ENCODE measurements around the gene PADI6. TPM values are rescaled to one million over a fixed set of nuclear protein-coding genes. Genes with fewer than 3 reads are reported as not detected.

Gene PADI6
- total and polyA plus RNA-seq, 2 donors (not counting 1 experiment from before 2014, with no cell fraction given), result 0.04 TPM; not detected in 1

- Histone ChIP-seq H2AFZ (ENCODE audit: insufficient read depth, low read depth, low read length, poor library complexity, severe bottlenecking) (no peak overlapping the region), H3K36me3 (replicated peaks in 1 of 2; ENCODE audit: control extremely low read depth in 1 of 2, control insufficient read depth in 1 of 2, extremely low read depth in 1 of 2, insufficient read depth in 2 of 2, low read length in 1 of 2) (no peaks in the 10 kb centered on the region), H3K4me1 (ENCODE audit: control insufficient read depth in 2 of 2, insufficient read depth in 2 of 2, low read length in 2 of 2) (peaks cover 0 to 5% of the 10 kb centered on the region in 2 donors), H3K9me3 (ENCODE audit: control extremely low read depth in 1 of 3, control insufficient read depth in 2 of 3, insufficient read depth in 1 of 3, low read length in 2 of 3) (peaks cover 0 to 10% (median 0%) of the 10 kb centered on the region in 3 donors), H3K4me3 (ENCODE audit: control extremely low read depth in 1 of 5, extremely low read depth in 1 of 5, insufficient read depth in 1 of 5, low read depth in 2 of 5, low read length in 4 of 5) (no peak overlapping the region), H4K20me1 (ENCODE audit: control insufficient read depth, insufficient read depth, low read length, poor library complexity, severe bottlenecking) (no peaks in the 10 kb centered on the region), H3K4me2 (replicated peaks; ENCODE audit: low read depth, low read length, poor library complexity, severe bottlenecking) (no peak overlapping the region), H3K79me2 (ENCODE audit: control insufficient read depth, insufficient read depth, low read length) (no peaks in the 10 kb centered on the region), H3K9ac (ENCODE audit: low read length) (no peak overlapping the region), H3K27ac (ENCODE audit: low read length in 2 of 2) (no peak overlapping the region), H3K27me3 (replicated peaks in 1 of 4; ENCODE audit: control extremely low read depth in 1 of 4, control insufficient read depth in 3 of 4, insufficient read depth in 4 of 4, low read length in 3 of 4) (peaks cover 0 to 5% (median 0%) of the 10 kb centered on the region in 4 experiments)
- H3K27me3 Mint-ChIP-seq, result peaks cover 21% of the 10 kb centered on the region
- DNase-seq (no peak), ATAC-seq (ENCODE audit: low read depth) (no peak)
- ChIA-PET POLR2A (no interaction called here), CTCF (no interaction called here)
- H3K4me1 Mint-ChIP-seq, result no peaks in the 10 kb centered on the region
- no peak for TF ChIP-seq CTCF (IDR thresholded peaks at IDR 0.05)
- no peak for TF ChIP-seq EZH2 (IDR thresholded peaks at IDR 0.05; ENCODE audit: borderline replicate concordance, insufficient read depth, low read depth, low read length, poor library complexity, severe bottlenecking)
- H3K27ac Mint-ChIP-seq, result no peak overlapping the region
- intact Hi-C loops (cut with micrococcal nuclease), result no loop called here
- 28% methylated on average over 9 of the region's 14 CpGs for WGBS (ENCODE audit: insufficient coverage)
- no peak overlapping the region for H3K4me3 Mint-ChIP-seq
- peaks cover 4% of the 10 kb centered on the region for H3K9me3 Mint-ChIP-seq (ENCODE audit: insufficient read depth)
Observed at GRCh38 chr1:17348593-17349234, 23.3 kb upstream of the PADI6 start.

GRCh38 chr1:17350083-17350482 is 21.9 kb upstream of the PADI6 start:
- no peak for TF ChIP-seq EZH2 (IDR thresholded peaks at IDR 0.05; ENCODE audit: borderline replicate concordance, insufficient read depth, low read depth, low read length, poor library complexity, severe bottlenecking)
- H3K4me3 ChIP-seq (ENCODE audit: control extremely low read depth in 1 of 5, extremely low read depth in 1 of 5, insufficient read depth in 1 of 5, low read depth in 2 of 5, low read length in 4 of 5), result no peak overlapping the region
- Mint-ChIP-seq H3K27ac (no peak overlapping the region), H3K4me1 (no peaks in the 10 kb centered on the region), H3K9me3 (ENCODE audit: insufficient read depth) (peaks cover 2% of the 10 kb centered on the region), H3K27me3 (peaks cover 20% of the 10 kb centered on the region), H3K4me3 (no peak overlapping the region)
- H3K79me2 ChIP-seq (ENCODE audit: control insufficient read depth, insufficient read depth, low read length), result no peaks in the 10 kb centered on the region
- no peak for DNase-seq
- no peak for ATAC-seq (ENCODE audit: low read depth)
- H3K36me3 ChIP-seq (replicated peaks in 1 of 2; ENCODE audit: control extremely low read depth in 1 of 2, control insufficient read depth in 1 of 2, extremely low read depth in 1 of 2, insufficient read depth in 2 of 2, low read length in 1 of 2), result no peaks in the 10 kb centered on the region
- H3K4me1 ChIP-seq (ENCODE audit: control insufficient read depth in 2 of 2, insufficient read depth in 2 of 2, low read length in 2 of 2), result peaks cover 0 to 5% of the 10 kb centered on the region in 2 donors
- 41% methylated on average over 7 of the region's 8 CpGs for WGBS (ENCODE audit: insufficient coverage)
- no peak overlapping the region for H3K27ac ChIP-seq (ENCODE audit: low read length in 2 of 2)
- H3K4me2 ChIP-seq (replicated peaks; ENCODE audit: low read depth, low read length, poor library complexity, severe bottlenecking), result no peak overlapping the region
- peaks cover 0 to 10% (median 0%) of the 10 kb centered on the region in 3 donors for H3K9me3 ChIP-seq (ENCODE audit: control extremely low read depth in 1 of 3, control insufficient read depth in 2 of 3, insufficient read depth in 1 of 3, low read length in 2 of 3)
- H3K9ac ChIP-seq (ENCODE audit: low read length), result no peak overlapping the region
- intact Hi-C loops (cut with micrococcal nuclease), result no loop called here
- ChIA-PET CTCF (no interaction called here), POLR2A (no interaction called here)
- no peak overlapping the region for H2AFZ ChIP-seq (ENCODE audit: insufficient read depth, low read depth, low read length, poor library complexity, severe bottlenecking)
- H3K27me3 ChIP-seq (replicated peaks in 1 of 4; ENCODE audit: control extremely low read depth in 1 of 4, control insufficient read depth in 3 of 4, insufficient read depth in 4 of 4, low read length in 3 of 4), result peaks cover 0 to 5% (median 0%) of the 10 kb centered on the region in 4 experiments
- H4K20me1 ChIP-seq (ENCODE audit: control insufficient read depth, insufficient read depth, low read length, poor library complexity, severe bottlenecking), result no peaks in the 10 kb centered on the region

Measured in B cell (primary cell).